ENCODE results near the gene CBX7.

CBX7 gene

DNA sequence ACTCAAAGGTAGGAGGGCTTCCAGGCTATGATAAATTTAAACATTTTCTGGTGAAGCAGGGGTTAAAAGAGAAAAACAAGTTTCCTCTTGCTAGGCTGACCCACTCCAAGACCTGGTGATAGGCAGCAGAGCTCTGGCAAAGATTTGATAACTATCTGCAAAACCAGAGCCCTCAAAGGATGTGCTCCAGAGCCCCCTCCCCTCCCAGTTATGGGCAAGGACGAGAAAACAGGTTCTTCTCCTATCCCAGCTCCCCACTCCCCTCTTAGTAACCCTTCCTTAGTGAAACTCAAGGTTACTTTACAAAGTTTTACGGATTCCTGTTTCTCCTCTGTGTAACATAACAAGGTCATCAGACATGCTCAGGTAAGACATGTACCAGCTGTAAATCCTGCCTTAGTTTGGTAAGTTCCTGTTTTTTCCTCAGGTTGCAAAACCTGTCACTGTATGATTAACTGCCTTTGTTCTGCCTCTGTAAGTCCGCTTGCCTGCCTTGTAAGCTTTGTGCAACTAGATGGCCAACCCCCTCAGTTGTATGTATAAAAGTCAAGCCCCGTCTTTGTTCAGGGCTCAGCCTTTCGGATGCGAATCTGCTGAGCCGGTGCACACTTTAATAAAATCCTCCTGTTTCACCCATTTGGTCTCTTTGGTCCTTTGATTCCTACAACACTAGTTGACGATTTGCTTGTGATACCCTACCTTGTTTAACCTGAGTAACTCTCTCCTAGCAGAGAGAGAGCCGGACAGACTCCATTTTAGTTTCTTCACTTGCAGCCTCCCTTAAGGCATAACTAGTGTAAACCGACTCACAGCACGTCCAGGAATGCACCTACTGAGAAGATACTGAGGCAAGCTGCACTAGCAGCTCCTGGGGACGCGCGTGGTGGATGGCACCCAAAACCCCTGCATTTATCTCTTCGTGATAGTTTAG, 41.6 kb downstream of the CBX7 start:
- no peak overlapping the region for H3K4me3 ChIP-seq (ENCODE audit: control insufficient read depth, low read depth, low read length)
- TF ChIP-seq, protein P1, sequence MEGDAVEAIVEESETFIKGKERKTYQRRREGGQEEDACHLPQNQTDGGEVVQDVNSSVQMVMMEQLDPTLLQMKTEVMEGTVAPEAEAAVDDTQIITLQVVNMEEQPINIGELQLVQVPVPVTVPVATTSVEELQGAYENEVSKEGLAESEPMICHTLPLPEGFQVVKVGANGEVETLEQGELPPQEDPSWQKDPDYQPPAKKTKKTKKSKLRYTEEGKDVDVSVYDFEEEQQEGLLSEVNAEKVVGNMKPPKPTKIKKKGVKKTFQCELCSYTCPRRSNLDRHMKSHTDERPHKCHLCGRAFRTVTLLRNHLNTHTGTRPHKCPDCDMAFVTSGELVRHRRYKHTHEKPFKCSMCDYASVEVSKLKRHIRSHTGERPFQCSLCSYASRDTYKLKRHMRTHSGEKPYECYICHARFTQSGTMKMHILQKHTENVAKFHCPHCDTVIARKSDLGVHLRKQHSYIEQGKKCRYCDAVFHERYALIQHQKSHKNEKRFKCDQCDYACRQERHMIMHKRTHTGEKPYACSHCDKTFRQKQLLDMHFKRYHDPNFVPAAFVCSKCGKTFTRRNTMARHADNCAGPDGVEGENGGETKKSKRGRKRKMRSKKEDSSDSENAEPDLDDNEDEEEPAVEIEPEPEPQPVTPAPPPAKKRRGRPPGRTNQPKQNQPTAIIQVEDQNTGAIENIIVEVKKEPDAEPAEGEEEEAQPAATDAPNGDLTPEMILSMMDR (IDR thresholded peaks at IDR 0.05; ENCODE audit: control insufficient read depth, insufficient read depth, low read depth, low read length, missing control alignments): no peak
- no peak for DNase-seq (ENCODE audit: low read depth)

DNA sequence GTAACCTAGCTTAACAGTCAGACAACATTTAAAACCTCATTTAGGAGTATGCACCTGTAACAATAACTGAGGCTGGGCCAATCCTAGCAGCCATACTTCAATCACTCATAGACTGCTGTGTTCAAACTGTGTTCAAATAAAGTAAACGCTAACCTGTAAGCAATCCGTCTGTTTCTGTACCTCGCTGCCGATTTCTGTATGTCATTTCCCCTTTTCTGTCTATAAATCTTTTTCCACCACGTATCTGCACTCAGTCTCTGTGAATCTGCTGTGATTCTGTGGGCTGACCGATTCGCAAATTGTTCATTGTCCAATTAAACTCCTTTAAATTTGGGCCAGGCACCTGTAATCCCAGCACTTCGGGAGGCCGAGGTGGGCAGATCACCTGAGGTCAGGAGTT, 43.1 kb downstream of the CBX7 start:
- TF ChIP-seq, protein P1 (IDR thresholded peaks at IDR 0.05; ENCODE audit: control insufficient read depth, insufficient read depth, low read depth, low read length, missing control alignments): no peak
- DNase-seq (ENCODE audit: low read depth): no peak
- no peak overlapping the region for H3K4me3 ChIP-seq (ENCODE audit: control insufficient read depth, low read depth, low read length)

DNA sequence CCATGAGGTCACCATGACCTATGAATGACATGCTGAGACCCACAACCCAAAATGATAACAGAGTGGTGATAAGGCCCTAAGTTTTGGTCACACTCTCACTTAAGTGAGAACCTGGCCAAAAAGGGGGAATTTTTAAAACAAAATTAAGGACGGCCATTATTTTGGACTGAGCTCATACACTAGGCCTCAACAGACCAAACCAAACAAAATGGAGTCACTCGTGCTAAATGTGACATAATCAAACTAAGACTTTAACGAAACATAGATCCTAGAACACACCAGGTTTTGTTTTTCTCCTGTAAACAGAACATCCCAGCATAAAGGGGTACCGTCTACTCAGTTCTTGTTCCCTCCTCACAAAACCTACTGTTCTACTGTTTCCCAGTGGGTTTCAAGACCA, 44.0 kb downstream of the CBX7 start:
- TF ChIP-seq, protein P1 (IDR thresholded peaks at IDR 0.05; ENCODE audit: control insufficient read depth, insufficient read depth, low read depth, low read length, missing control alignments): no peak
- DNase-seq (ENCODE audit: low read depth): no peak
- no peak overlapping the region for H3K4me3 ChIP-seq (ENCODE audit: control insufficient read depth, low read depth, low read length)

DNA sequence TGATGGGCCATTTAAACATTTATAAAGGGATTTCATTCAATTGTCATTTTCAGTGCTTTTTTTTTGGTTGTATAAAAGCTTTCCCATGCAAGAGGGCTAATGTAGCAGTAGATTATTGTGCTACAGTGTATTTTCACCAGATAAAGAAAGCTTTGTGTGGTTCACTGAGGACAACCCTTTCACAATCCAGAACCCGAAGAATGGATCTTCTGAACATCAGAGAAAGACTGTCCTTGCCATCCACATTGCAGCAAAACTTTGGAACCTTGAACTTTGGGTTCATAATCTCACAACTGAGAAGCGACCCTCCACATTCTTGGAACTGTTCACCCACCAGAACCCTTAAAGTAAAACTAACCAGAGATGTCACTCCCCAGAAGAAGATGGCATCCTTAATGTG, 46.2 kb downstream of the CBX7 start:
- no peak overlapping the region for H3K4me3 ChIP-seq (ENCODE audit: control insufficient read depth, low read depth, low read length)
- TF ChIP-seq, protein P1 (IDR thresholded peaks at IDR 0.05; ENCODE audit: control insufficient read depth, insufficient read depth, low read depth, low read length, missing control alignments): no peak
- DNase-seq (ENCODE audit: low read depth): no peak

DNA sequence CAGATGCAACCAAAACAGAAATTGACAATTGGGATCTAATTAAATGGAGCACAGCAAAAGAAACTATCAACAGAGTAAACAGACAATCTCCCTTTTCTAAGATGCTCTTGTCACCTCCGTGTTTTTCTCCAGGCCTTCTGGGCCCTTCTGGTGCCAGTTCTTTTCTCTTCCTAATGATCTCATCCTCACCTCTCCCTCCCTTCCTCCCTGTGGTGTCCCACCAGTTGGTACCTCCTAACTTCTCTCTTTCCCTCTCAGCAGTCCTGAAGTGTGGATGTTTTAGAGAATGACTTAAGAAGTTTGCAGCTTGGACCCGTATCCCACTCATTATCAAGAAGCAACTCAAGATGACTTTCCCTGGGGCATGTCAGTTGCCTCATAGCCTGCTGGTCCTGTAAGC, 49.0 kb downstream of the CBX7 start:
- no peak for DNase-seq (ENCODE audit: low read depth)
- TF ChIP-seq, protein P1 (IDR thresholded peaks at IDR 0.05; ENCODE audit: control insufficient read depth, insufficient read depth, low read depth, low read length, missing control alignments): no peak
- no peak overlapping the region for H3K4me3 ChIP-seq (ENCODE audit: control insufficient read depth, low read depth, low read length)

DNA sequence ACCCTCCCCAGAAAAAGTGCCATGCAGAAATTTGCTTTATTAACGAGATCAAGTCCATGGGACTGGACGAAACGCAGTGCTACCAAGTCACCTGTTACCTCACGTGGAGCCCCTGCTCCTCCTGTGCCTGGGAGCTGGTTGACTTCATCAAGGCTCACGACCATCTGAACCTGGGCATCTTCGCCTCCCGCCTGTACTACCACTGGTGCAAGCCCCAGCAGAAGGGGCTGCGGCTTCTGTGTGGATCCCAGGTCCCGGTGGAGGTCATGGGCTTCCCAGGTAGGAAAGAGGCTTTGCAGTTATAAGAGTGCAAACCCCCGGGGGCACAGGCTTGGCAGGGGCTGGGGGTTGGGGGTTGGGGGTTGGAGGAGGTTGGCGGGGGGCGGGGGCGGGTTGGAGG, 51.3 kb downstream of the CBX7 start:
- H3K4me3 ChIP-seq (ENCODE audit: control insufficient read depth, low read depth, low read length): no peak overlapping the region
- TF ChIP-seq, protein P1 (IDR thresholded peaks at IDR 0.05; ENCODE audit: control insufficient read depth, insufficient read depth, low read depth, low read length, missing control alignments): no peak
- no peak for DNase-seq (ENCODE audit: low read depth)
